Suppressor macrophage treated with lipopolysaccharide for 1 hour (primary cell): ENCODE measurements around the gene UTP3.
"Not testable (repeated sequence)": the region's sequence is repeated elsewhere in the genome, so short reads cannot be mapped to it uniquely, and the experiment has no call there.

Source experiments
- DNase-seq, 3 donors: peaks; one replicate each; pipeline ENCODE4 v3.0.0-alpha.2; 2020 to 2022

The UTP3 gene

GRCh38 chr4:70718811-70719604, 30.7 kb downstream of the UTP3 start:
- DNase-seq: no peak

- DNase-seq: no peak
Measured at GRCh38 chr4:70721747-70722146, 33.4 kb downstream of the UTP3 start, which contains the start of gene RUFY3. Gene RUFY3, plus strand, starts transcription at chr4:70721964. Its CDS starts 610 bp downstream, at chr4:70722574.

DNA sequence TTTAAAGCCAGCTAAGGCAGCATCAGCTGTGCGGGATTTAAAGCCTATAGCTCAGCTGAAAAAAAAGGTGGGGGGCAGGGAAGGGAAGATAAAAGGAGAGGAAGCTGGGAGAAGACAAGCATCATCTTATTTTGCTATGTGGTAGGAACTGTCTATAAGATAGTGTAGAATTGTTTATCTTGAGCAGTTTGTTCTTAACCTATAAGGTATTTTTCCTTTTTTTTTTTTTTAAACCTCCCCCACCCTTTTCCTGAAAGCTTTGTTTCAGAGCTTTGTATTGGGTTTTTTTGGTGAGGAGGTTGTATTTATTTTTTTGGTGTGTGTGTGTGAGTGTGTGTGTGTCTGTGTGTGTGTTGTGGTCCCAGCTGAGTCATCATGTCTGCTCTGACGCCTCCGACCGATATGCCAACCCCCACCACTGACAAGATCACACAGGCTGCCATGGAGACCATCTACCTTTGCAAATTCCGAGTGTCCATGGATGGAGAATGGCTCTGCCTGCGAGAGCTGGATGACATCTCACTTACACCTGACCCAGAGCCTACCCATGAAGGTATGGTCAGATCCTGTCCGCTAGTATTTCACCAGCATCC, 34.0 kb downstream of the UTP3 start:
- DNase-seq: no peak

DNA sequence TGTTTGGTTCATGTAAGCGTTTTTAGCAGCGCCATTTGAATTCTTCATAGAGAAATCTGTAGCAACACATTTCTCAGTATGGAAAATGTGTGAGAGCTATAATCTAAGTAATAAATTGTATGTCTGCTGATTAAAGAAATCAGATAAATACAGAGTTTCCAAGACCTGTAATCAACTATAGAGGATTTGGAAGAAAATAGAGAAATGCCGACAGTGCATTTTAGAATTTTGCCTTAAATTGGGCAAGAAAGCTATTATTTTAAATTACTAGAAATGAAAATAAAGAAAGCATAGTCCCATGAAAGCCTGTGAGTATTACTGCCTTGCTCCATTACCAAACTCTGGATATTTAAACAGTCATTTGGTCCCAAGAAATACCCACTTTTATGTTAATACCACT, 36.1 kb downstream of the UTP3 start:
- no peak for DNase-seq

DNA sequence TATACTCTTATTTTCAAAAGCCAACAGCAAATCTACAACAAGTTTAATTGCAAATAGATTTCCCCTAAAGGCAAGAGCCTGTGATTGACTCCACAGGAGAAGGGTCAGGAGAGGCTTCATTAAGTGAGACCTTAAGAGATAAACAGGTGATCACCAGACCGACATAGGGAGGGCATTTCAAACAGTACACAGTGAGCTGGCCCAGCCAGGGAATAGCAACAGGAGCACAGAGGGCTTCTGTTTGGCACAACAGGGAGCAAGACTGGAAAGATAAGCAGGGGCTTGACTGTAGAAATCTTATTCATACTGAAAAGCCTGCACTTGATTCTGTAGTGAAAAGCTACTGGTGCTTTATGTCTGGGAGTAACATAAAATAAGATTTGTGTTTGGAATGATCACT, 37.3 kb downstream of the UTP3 start:
- no peak for DNase-seq

GRCh38 chr4:70726515-70726914, 38.2 kb downstream of the UTP3 start:
- DNase-seq: not testable (repeated sequence)

DNA sequence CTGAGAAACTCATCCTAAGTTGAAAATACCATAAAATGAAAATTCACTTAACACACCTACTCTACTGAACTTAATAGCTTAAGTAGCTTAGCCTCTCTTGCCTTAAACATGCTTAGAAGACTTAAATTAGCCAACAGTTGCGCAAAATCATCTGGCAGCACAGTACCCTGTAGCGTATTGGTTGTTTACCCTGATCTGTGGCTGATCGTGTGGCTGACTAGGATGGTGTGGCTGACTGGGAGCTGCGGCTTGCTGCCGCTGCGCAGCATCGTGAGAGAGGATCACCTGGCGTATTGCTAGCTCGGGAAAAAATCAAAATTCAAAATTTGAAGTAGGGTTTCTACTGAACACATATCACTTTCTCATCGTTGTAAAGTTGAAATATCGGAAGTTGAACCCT, 39.8 kb downstream of the UTP3 start:
- no peak for DNase-seq

DNA sequence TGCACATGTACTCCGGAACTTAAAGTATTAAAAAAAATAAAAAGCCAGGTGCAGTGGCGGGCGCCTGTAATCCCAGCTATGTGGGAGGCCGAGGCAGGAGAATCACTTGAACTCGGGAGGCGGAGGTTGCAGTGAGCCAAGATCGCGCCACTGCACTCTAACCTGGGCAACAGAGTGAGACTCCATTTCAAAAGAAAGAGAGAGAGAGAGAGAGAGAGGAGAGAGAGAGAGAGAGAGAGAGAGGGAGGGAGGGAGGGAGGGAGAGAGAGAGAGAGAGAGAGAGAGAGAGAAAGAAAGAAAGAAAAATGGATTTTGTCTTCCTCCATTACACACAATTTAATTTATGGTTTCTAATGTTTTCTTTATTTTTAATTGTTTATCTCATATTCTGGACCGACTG, 44.5 kb downstream of the UTP3 start:
- not testable (repeated sequence) for DNase-seq

DNA sequence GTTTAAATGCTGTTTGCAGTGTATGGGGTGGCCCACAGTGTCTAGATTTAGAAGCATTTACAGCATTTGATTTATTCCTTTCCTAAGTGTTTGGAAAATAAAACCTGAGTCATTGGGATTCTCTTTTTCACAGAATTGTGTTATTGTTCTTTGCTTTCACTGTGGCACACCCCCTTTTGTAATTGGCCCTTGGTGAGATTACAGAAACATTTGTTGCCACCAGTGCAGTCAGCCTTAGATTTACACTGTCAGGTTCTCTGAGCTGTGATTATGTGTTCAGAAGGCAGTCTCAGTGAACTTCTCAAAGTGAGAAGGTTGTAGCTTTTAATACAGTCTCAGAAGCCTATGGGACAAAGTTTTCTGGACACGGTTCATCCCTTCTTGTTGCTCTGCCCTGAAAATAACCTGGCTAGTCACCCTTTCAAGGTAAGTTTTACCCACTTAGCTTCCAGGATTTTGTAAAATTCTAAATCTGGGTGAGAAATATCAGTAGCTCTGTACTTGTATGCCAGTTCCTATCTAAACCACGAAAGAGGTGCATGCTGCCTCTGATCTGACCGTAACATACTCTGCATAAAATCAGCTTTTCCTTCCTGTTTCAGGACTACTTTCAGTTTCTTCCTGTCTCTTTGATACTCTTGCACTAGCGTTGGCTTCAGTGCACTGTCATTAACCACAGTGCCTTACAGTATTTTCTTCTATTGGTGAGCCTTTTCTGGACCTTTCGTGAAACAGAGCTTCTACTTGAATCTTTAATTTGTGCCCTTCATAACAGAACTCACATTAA, 46.0 kb downstream of the UTP3 start:
- DNase-seq: peak; percentile 65 to 83 (median 74)

- no peak for DNase-seq
Measured at GRCh38 chr4:70734971-70735370, 46.6 kb downstream of the UTP3 start.

DNA sequence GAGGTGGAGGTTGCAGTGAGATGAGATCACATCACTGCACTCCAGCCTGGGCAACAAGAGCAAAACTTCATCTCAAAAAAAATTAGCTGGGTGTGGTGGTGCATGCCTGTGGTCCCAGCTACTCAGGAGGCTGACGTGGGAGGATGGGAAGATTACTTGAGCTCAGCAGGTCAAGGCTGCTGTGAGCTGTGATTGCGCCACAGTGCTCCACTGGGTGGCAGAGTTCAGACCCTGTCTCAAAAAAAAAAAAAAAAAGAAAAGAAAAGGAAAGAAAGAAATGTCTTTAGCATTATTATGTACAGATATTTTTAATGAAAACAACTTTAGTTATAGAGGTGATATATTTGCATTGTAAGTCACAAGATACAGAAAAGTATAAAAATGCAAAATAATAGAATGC, 47.6 kb downstream of the UTP3 start:
- peak; percentile 40 to 54 (median 44) for DNase-seq

- no peak for DNase-seq
Measured at GRCh38 chr4:70737006-70737405, 48.7 kb downstream of the UTP3 start.

- no peak for DNase-seq
Measured at GRCh38 chr4:70737409-70737808, 49.1 kb downstream of the UTP3 start.

- DNase-seq: no peak
Measured at GRCh38 chr4:70739496-70740337, 51.4 kb downstream of the UTP3 start.
